Prostate gland (tissue), 2 donors: ENCODE measurements around the gene SIGLEC14.

Experiments used
- CTCF ChIP-seq, 4 experiments: fragments of 200-600 bp in 2 of 4; fragments of 450-650 bp in 2 of 4; sonication (generic) in 2 of 4; IDR thresholded peaks; 1 replicate in 3 of 4; 2 replicates in 1 of 4; pipeline ENCODE4 v1.5.1; 2016 to 2019; ENCODE audit warnings: antibody characterized with exemption in 4 of 4, mild to moderate bottlenecking in 2 of 4, moderate library complexity in 2 of 4
- POLR2A ChIP-seq: fragments of 450-650 bp; IDR thresholded peaks from one replicate; pipeline ENCODE4 v1.6.1; 2016; ENCODE audit warnings: antibody characterized with exemption, mild to moderate bottlenecking
- POLR2AphosphoS5 ChIP-seq: sonication (generic); formaldehyde crosslinking; IDR thresholded peaks from one replicate; pipeline ENCODE4 v1.6.1; 2017; ENCODE audit warnings: antibody characterized with exemption

- TF ChIP-seq CTCF (IDR thresholded peaks at IDR 0.05), result no peak
- no peak for TF ChIP-seq POLR2A
- TF ChIP-seq POLR2AphosphoS5, result no peak
These were observed 4.7 kb upstream of the SIGLEC14 start for GRCh38 chr19:51651216-51651846.
